ENCODE data around the gene ZNF160.
"Not testable (repeated sequence)": the region's sequence is repeated elsewhere in the genome, so short reads cannot be mapped to it uniquely, and the experiment has no call there.

Gene ZNF160

GRCh38 chr19:53102206-53102755 is 941 bp downstream of the ZNF160 start:
- Histone ChIP-seq H3K9me3 (ENCODE audit: insufficient read depth, low read length) (no peaks in the 10 kb centered on the region), H3K27me3 (ENCODE audit: low read length) (no peaks in the 10 kb centered on the region), H3K9ac (ENCODE audit: low read length) (peak overlapping the region; percentile 92), H3K9me2 (replicated peaks; ENCODE audit: insufficient read depth, low read length) (no peaks in the 10 kb centered on the region), H4K20me1 (ENCODE audit: low read depth, low read length) (no peaks in the 10 kb centered on the region), H2AFZ (ENCODE audit: low read depth, low read length, severe bottlenecking) (no peak overlapping the region), H3K4me2 (ENCODE audit: low read depth, low read length, poor library complexity, severe bottlenecking) (peak overlapping the region; percentile 92), H3K4me3 (ENCODE audit: insufficient read depth, low read length, poor library complexity, severe bottlenecking) (peak overlapping the region; percentile 83), H3F3A (ENCODE audit: insufficient read depth) (peaks cover 3% of the 10 kb centered on the region; the same call in 1 of the 2 replicates), H3K36me3 (ENCODE audit: low read length) (no peaks in the 10 kb centered on the region), H3K79me2 (ENCODE audit: insufficient read depth, low read length) (peaks cover 43% of the 10 kb centered on the region), H3K27ac (ENCODE audit: low read depth, low read length) (no peak overlapping the region)
- TF ChIP-seq CTCF (IDR thresholded peaks at IDR 0.05; ENCODE audit: insufficient read depth, low read length, poor library complexity, severe bottlenecking): no peak
- TF ChIP-seq EZH2phosphoT487 (conservative IDR thresholded peaks at IDR 0.05; ENCODE audit: low read length): no peak

GRCh38 chr19:53101518-53101917 is 1.7 kb downstream of the ZNF160 start:
- H3K4me3 ChIP-seq (ENCODE audit: insufficient read depth, low read length, poor library complexity, severe bottlenecking): peak overlapping the region; percentile 83

GRCh38 chr19:53098570-53098969 is 4.7 kb downstream of the ZNF160 start:
- H2AFZ ChIP-seq (ENCODE audit: low read depth, low read length, severe bottlenecking); H3K36me3 ChIP-seq (ENCODE audit: low read length); H3K27ac ChIP-seq (ENCODE audit: low read depth, low read length); H3K4me3 ChIP-seq (ENCODE audit: insufficient read depth, low read length, poor library complexity, severe bottlenecking); H3K9ac ChIP-seq (ENCODE audit: low read length); H3K4me2 ChIP-seq (ENCODE audit: low read depth, low read length, poor library complexity, severe bottlenecking); H3K9me3 ChIP-seq (ENCODE audit: insufficient read depth, low read length); H3K9me2 ChIP-seq (replicated peaks; ENCODE audit: insufficient read depth, low read length); H3K27me3 ChIP-seq (ENCODE audit: low read length); H3F3A ChIP-seq (ENCODE audit: insufficient read depth); H4K20me1 ChIP-seq (ENCODE audit: low read depth, low read length): not testable (repeated sequence)
- peaks cover 58% of the 10 kb centered on the region for H3K79me2 ChIP-seq (ENCODE audit: insufficient read depth, low read length)

More at GRCh38 chr19:53101518-53101917, 1.7 kb downstream of the ZNF160 start:
- no peaks in the 10 kb centered on the region for H4K20me1 ChIP-seq (ENCODE audit: low read depth, low read length)
- H3K9me3 ChIP-seq (ENCODE audit: insufficient read depth, low read length): no peaks in the 10 kb centered on the region
- peaks cover 44% of the 10 kb centered on the region for H3K79me2 ChIP-seq (ENCODE audit: insufficient read depth, low read length)
- H3K9ac ChIP-seq (ENCODE audit: low read length): peak overlapping the region; percentile 92; the same call in 1 of the 2 replicates
- peak overlapping the region; percentile 92 for H3K4me2 ChIP-seq (ENCODE audit: low read depth, low read length, poor library complexity, severe bottlenecking)
- no peaks in the 10 kb centered on the region for H3K27me3 ChIP-seq (ENCODE audit: low read length)
- no peaks in the 10 kb centered on the region for H3K9me2 ChIP-seq (replicated peaks; ENCODE audit: insufficient read depth, low read length)
- H3K36me3 ChIP-seq (ENCODE audit: low read length): no peaks in the 10 kb centered on the region
- H3K27ac ChIP-seq (ENCODE audit: low read depth, low read length): no peak overlapping the region
- H3F3A ChIP-seq (ENCODE audit: insufficient read depth): peaks cover 3% of the 10 kb centered on the region; the same call in 1 of the 2 replicates
- TF ChIP-seq EZH2phosphoT487 (conservative IDR thresholded peaks at IDR 0.05; ENCODE audit: low read length) (no peak), CTCF (IDR thresholded peaks at IDR 0.05; ENCODE audit: insufficient read depth, low read length, poor library complexity, severe bottlenecking) (no peak)
- no peak overlapping the region for H2AFZ ChIP-seq (ENCODE audit: low read depth, low read length, severe bottlenecking)

- H3K4me2 ChIP-seq (ENCODE audit: low read depth, low read length, poor library complexity, severe bottlenecking); H2AFZ ChIP-seq (ENCODE audit: low read depth, low read length, severe bottlenecking); H3K9ac ChIP-seq (ENCODE audit: low read length); H3K27me3 ChIP-seq (ENCODE audit: low read length); H3K9me3 ChIP-seq (ENCODE audit: insufficient read depth, low read length); H3K9me2 ChIP-seq (replicated peaks; ENCODE audit: insufficient read depth, low read length); H4K20me1 ChIP-seq (ENCODE audit: low read depth, low read length); H3K4me3 ChIP-seq (ENCODE audit: insufficient read depth, low read length, poor library complexity, severe bottlenecking); H3F3A ChIP-seq (ENCODE audit: insufficient read depth); H3K36me3 ChIP-seq (ENCODE audit: low read length); H3K27ac ChIP-seq (ENCODE audit: low read depth, low read length): not testable (repeated sequence)
- peaks cover 49% of the 10 kb centered on the region for H3K79me2 ChIP-seq (ENCODE audit: insufficient read depth, low read length)
Measured at GRCh38 chr19:53096982-53097690, 6.1 kb downstream of the ZNF160 start.

- H3K4me3 ChIP-seq (ENCODE audit: insufficient read depth, low read length, poor library complexity, severe bottlenecking); H4K20me1 ChIP-seq (ENCODE audit: low read depth, low read length); H2AFZ ChIP-seq (ENCODE audit: low read depth, low read length, severe bottlenecking); H3K4me2 ChIP-seq (ENCODE audit: low read depth, low read length, poor library complexity, severe bottlenecking); H3K27ac ChIP-seq (ENCODE audit: low read depth, low read length); H3K9me3 ChIP-seq (ENCODE audit: insufficient read depth, low read length); H3F3A ChIP-seq (ENCODE audit: insufficient read depth); H3K36me3 ChIP-seq (ENCODE audit: low read length); H3K27me3 ChIP-seq (ENCODE audit: low read length); H3K9ac ChIP-seq (ENCODE audit: low read length); H3K9me2 ChIP-seq (replicated peaks; ENCODE audit: insufficient read depth, low read length): not testable (repeated sequence)
- H3K79me2 ChIP-seq (ENCODE audit: insufficient read depth, low read length): peaks cover 43% of the 10 kb centered on the region
Measured at GRCh38 chr19:53096579-53096978, 6.6 kb downstream of the ZNF160 start.

All from SU-DHL-6 (cell line).